GM18499 (cell line): ENCODE data around the gene PEBP1.

Source experiments
- ATAC-seq: cut with Tn5 transposase; IDR thresholded peaks from one replicate; pipeline ENCODE4 v1.9.1; 2021; ENCODE audit warnings: moderate number of reproducible peaks; ENCODE audit not compliant: insufficient read depth, unreplicated experiment

PEBP1 gene

GRCh38 chr12:118189741-118190191, 53.8 kb downstream of the PEBP1 start:
- no peak for ATAC-seq

DNA sequence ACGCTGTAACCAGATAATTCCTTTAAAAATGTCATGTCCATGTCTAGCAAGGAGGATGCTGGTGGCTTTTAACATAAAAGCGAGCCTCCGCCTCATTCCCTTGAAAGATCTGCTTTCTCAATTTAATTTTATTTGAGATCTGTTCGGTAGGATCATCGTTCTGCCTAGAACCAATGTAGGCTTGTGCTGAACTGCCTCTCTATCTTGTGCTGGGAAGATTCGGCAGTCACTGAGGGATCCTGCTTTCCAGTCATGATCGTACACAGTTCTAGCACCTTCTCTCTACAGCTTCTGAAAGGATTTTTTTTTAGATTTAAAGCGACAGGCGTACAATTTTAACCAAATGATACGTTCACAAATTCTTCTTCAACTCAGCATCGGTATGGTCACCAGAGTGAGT, 54.3 kb downstream of the PEBP1 start:
- ATAC-seq = no peak

- no peak for ATAC-seq
Measured at GRCh38 chr12:118193477-118193876, 57.6 kb downstream of the PEBP1 start.

GRCh38 chr12:118193958-118194357, 58.0 kb downstream of the PEBP1 start:
- no peak for ATAC-seq
